ENCODE results near the gene ZNF724.

ZNF724 gene

DNA sequence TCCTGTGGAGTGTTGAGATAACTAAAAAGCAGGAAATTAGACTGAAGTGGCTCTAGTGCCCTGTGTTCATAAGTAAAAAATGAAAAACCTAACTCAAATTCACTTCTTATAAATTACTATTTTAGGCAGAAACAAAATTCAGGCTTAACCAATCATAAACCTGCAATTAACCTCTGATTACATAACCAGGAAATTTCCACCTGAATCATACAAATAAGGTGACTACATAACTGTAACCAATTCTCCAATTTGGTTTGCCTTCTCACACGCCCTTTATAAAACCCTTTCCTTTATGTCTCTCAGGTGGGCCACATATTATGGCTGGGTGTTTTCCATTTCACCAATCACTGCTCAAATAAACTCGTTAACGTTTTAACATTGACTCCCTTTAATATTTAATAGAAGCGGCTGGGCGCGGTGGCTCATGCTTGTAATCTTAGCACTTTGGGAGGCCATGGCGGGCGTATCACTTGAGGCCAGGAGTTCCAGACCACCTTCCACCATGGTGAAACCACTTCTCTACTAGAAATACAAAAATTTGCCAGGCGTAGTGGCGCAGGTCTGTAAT, 22.9 kb upstream of the ZNF724 start:
- H3K4me2 ChIP-seq (ENCODE audit: low read depth, low read length, poor library complexity, severe bottlenecking), result peak overlapping the region; percentile 70
- no peaks in the 10 kb centered on the region for H3F3A ChIP-seq (ENCODE audit: insufficient read depth)
- peak overlapping the region; percentile 78 for H3K9ac ChIP-seq (ENCODE audit: low read length)
- peak overlapping the region; percentile 87 for H3K4me3 ChIP-seq (ENCODE audit: insufficient read depth, low read length, poor library complexity, severe bottlenecking)
- H3K9me2 ChIP-seq (replicated peaks; ENCODE audit: insufficient read depth, low read length), result no peaks in the 10 kb centered on the region
- H4K20me1 ChIP-seq (ENCODE audit: low read depth, low read length), result no peaks in the 10 kb centered on the region
- TF ChIP-seq EZH2phosphoT487 (conservative IDR thresholded peaks at IDR 0.05; ENCODE audit: low read length), result no peak
- TF ChIP-seq, protein P1, sequence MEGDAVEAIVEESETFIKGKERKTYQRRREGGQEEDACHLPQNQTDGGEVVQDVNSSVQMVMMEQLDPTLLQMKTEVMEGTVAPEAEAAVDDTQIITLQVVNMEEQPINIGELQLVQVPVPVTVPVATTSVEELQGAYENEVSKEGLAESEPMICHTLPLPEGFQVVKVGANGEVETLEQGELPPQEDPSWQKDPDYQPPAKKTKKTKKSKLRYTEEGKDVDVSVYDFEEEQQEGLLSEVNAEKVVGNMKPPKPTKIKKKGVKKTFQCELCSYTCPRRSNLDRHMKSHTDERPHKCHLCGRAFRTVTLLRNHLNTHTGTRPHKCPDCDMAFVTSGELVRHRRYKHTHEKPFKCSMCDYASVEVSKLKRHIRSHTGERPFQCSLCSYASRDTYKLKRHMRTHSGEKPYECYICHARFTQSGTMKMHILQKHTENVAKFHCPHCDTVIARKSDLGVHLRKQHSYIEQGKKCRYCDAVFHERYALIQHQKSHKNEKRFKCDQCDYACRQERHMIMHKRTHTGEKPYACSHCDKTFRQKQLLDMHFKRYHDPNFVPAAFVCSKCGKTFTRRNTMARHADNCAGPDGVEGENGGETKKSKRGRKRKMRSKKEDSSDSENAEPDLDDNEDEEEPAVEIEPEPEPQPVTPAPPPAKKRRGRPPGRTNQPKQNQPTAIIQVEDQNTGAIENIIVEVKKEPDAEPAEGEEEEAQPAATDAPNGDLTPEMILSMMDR (IDR thresholded peaks at IDR 0.05; ENCODE audit: insufficient read depth, low read length, poor library complexity, severe bottlenecking), result no peak
- H3K27me3 ChIP-seq (ENCODE audit: low read length), result no peaks in the 10 kb centered on the region
- H3K79me2 ChIP-seq (ENCODE audit: insufficient read depth, low read length), result peaks cover 33% of the 10 kb centered on the region
- H3K27ac ChIP-seq (ENCODE audit: low read depth, low read length), result peak overlapping the region; percentile 56; the same call in 1 of the 2 replicates
- H3K36me3 ChIP-seq (ENCODE audit: low read length), result peaks cover 4% of the 10 kb centered on the region; the same call in 1 of the 2 replicates
- H2AFZ ChIP-seq (ENCODE audit: low read depth, low read length, severe bottlenecking), result peak overlapping the region; percentile 85
- no peaks in the 10 kb centered on the region for H3K9me3 ChIP-seq (ENCODE audit: insufficient read depth, low read length)

DNA sequence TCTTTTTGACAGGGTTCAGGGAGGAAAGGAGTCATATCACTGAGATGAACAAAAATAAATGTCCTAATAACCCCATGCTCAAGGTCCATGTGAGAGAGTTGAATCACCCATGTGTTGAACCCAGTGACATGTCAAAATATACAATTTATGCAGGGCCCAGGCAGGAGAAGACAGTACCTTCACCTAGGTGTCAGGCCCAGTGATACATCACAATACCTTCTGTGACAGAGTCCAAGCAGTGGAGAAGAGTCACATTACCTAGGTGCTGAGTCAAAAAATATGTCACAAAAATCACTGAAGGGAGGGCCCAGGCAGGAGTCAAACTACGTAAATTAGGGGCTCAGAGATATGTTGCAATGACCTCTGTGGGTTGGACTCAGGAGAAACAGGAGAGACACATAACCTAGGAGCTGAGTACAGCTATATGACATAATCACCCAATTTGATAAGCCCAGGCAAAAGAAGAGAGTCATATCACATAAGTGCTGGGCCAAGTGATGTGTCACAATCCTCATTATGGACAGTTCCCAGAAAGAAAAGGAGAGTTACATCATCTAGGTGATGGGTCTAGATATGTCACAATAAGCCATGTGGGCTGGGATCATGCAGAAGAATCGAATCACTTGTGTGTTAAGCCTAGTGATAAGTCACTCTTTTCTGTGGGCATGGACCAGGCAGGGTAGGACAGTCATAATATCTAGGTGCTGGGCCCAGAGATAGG, 13.8 kb upstream of the ZNF724 start:
- H3K36me3 ChIP-seq (ENCODE audit: low read length), result peaks cover 3% of the 10 kb centered on the region; the same call in 1 of the 2 replicates
- no peaks in the 10 kb centered on the region for H4K20me1 ChIP-seq (ENCODE audit: low read depth, low read length)
- TF ChIP-seq EZH2phosphoT487 (conservative IDR thresholded peaks at IDR 0.05; ENCODE audit: low read length), result no peak
- TF ChIP-seq, protein P1 (IDR thresholded peaks at IDR 0.05; ENCODE audit: insufficient read depth, low read length, poor library complexity, severe bottlenecking), result no peak

DNA sequence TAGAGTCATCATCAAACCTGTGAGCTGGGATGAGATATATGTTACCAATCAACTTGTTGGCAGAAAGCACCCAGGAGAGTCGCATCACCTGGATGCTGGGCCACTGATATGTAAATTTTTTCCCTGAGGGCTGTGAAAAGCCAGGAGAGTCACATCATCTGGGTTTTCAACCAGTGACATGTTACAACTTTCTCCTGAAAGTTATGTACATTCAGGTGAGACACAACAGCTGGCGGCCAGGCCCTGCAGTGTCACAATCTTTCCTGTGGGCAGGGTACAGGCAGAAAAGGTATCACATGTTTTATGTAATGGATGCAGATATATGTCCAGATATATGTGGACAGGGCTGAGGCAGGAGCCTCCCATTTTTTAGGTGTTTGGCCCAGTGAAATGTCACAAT, 13.2 kb upstream of the ZNF724 start:
- H3F3A ChIP-seq (ENCODE audit: insufficient read depth), result no peaks in the 10 kb centered on the region
- no peak overlapping the region for H2AFZ ChIP-seq (ENCODE audit: low read depth, low read length, severe bottlenecking)
- H4K20me1 ChIP-seq (ENCODE audit: low read depth, low read length), result no peaks in the 10 kb centered on the region
- H3K9me3 ChIP-seq (ENCODE audit: insufficient read depth, low read length), result no peaks in the 10 kb centered on the region
- H3K9me2 ChIP-seq (replicated peaks; ENCODE audit: insufficient read depth, low read length), result no peaks in the 10 kb centered on the region
- no peak overlapping the region for H3K4me2 ChIP-seq (ENCODE audit: low read depth, low read length, poor library complexity, severe bottlenecking)
- no peaks in the 10 kb centered on the region for H3K79me2 ChIP-seq (ENCODE audit: insufficient read depth, low read length)
- H3K27ac ChIP-seq (ENCODE audit: low read depth, low read length), result no peak overlapping the region
- H3K36me3 ChIP-seq (ENCODE audit: low read length), result peaks cover 3% of the 10 kb centered on the region; the same call in 1 of the 2 replicates
- no peak overlapping the region for H3K4me3 ChIP-seq (ENCODE audit: insufficient read depth, low read length, poor library complexity, severe bottlenecking)
- no peaks in the 10 kb centered on the region for H3K27me3 ChIP-seq (ENCODE audit: low read length)
- H3K9ac ChIP-seq (ENCODE audit: low read length), result no peak overlapping the region
- no peak for TF ChIP-seq EZH2phosphoT487 (conservative IDR thresholded peaks at IDR 0.05; ENCODE audit: low read length)
- TF ChIP-seq, protein P1 (IDR thresholded peaks at IDR 0.05; ENCODE audit: insufficient read depth, low read length, poor library complexity, severe bottlenecking), result no peak

More for the DNA sequence above, 13.8 kb upstream of the ZNF724 start:
- H3K79me2 ChIP-seq (ENCODE audit: insufficient read depth, low read length), result no peaks in the 10 kb centered on the region
- H3K9me2 ChIP-seq (replicated peaks; ENCODE audit: insufficient read depth, low read length), result no peaks in the 10 kb centered on the region
- H3K4me3 ChIP-seq (ENCODE audit: insufficient read depth, low read length, poor library complexity, severe bottlenecking), result no peak overlapping the region
- H3K9ac ChIP-seq (ENCODE audit: low read length), result no peak overlapping the region
- no peaks in the 10 kb centered on the region for H3K27me3 ChIP-seq (ENCODE audit: low read length)
- H3K9me3 ChIP-seq (ENCODE audit: insufficient read depth, low read length), result no peaks in the 10 kb centered on the region
- no peaks in the 10 kb centered on the region for H3F3A ChIP-seq (ENCODE audit: insufficient read depth)
- H3K4me2 ChIP-seq (ENCODE audit: low read depth, low read length, poor library complexity, severe bottlenecking), result no peak overlapping the region
- H3K27ac ChIP-seq (ENCODE audit: low read depth, low read length), result no peak overlapping the region
- H2AFZ ChIP-seq (ENCODE audit: low read depth, low read length, severe bottlenecking), result no peak overlapping the region
